22Rv1 (cell line): ENCODE results near the gene CACHD1.

Experiments
- ZFX ChIP-seq: fragments of 450-650 bp; IDR thresholded peaks from 2 replicates; pipeline ENCODE4 v1.6.1; 2017; ENCODE audit warnings: antibody characterized with exemption, borderline replicate concordance
- TF ChIP-seq, protein P1 (sequence below): fragments of 450-650 bp; IDR thresholded peaks from 2 replicates; pipeline ENCODE4 v1.5.1; 2017; ENCODE audit warnings: mild to moderate bottlenecking

DNA sequence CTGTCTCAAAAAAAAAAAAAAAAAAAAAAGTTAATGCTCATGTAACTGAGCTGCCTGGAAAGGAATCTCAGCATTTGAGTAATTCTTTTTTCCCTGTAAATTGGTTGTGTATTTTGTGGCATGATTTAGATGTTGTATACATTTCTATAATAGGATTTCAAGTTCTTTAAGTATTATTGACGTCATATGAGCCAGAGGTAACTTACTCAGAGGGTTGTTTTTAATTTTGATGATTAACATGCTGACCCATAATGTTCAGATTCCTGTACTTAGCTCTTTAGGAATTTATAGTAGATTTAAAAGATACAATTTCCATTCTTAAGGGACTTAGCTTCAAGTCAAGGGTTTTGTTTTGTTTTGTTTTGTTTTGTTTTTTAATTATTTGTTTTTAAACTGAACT is 120.4 kb downstream of the CACHD1 start:
- TF ChIP-seq, protein P1, sequence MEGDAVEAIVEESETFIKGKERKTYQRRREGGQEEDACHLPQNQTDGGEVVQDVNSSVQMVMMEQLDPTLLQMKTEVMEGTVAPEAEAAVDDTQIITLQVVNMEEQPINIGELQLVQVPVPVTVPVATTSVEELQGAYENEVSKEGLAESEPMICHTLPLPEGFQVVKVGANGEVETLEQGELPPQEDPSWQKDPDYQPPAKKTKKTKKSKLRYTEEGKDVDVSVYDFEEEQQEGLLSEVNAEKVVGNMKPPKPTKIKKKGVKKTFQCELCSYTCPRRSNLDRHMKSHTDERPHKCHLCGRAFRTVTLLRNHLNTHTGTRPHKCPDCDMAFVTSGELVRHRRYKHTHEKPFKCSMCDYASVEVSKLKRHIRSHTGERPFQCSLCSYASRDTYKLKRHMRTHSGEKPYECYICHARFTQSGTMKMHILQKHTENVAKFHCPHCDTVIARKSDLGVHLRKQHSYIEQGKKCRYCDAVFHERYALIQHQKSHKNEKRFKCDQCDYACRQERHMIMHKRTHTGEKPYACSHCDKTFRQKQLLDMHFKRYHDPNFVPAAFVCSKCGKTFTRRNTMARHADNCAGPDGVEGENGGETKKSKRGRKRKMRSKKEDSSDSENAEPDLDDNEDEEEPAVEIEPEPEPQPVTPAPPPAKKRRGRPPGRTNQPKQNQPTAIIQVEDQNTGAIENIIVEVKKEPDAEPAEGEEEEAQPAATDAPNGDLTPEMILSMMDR: no peak
- no peak for TF ChIP-seq ZFX
